Epithelial cell of esophagus (primary cell): ENCODE measurements around the gene CTU1.
A peak's percentile ranks its signal among the peaks of the same experiment; 100 is the strongest.

Experiments used
- DNase-seq: peaks from one replicate; pipeline ENCODE4 v3.0.0; 2010; ENCODE audit warnings: low read depth
- H3K4me3 ChIP-seq: 2 replicates; pipeline ENCODE4 v1.5.1; 2011; ENCODE audit warnings: mild to moderate bottlenecking, low read length, control low read depth
- CTCF ChIP-seq: IDR thresholded peaks from 2 replicates; pipeline ENCODE4 v1.5.1; 2011; ENCODE audit warnings: low read depth, mild to moderate bottlenecking, low read length, control low read depth, inconsistent platforms; ENCODE audit not compliant: insufficient read depth; ENCODE audit errors: missing control alignments

Gene CTU1

GRCh38 chr19:51108805-51109146 is 567 bp upstream of the CTU1 start:
- no peak for DNase-seq
- TF ChIP-seq CTCF, result peak; percentile 9
- H3K4me3 ChIP-seq, result peak overlapping the region; percentile 87

GRCh38 chr19:51107406-51108065 is 673 bp downstream of the CTU1 start:
- H3K4me3 ChIP-seq, result peak overlapping the region; percentile 87
- peak; percentile 36 for DNase-seq
- TF ChIP-seq CTCF, result no peak

GRCh38 chr19:51103926-51104341 is 4.3 kb downstream of the CTU1 start:
- H3K4me3 ChIP-seq, result no peak overlapping the region
- no peak for TF ChIP-seq CTCF
- DNase-seq, result no peak

GRCh38 chr19:51102991-51103390 is 5.2 kb downstream of the CTU1 start:
- DNase-seq, result no peak
- TF ChIP-seq CTCF, result no peak
- H3K4me3 ChIP-seq, result no peak overlapping the region

GRCh38 chr19:51101171-51101865 is 6.9 kb downstream of the CTU1 start:
- no peak for DNase-seq
- H3K4me3 ChIP-seq, result no peak overlapping the region
- TF ChIP-seq CTCF, result no peak

- no peak for TF ChIP-seq CTCF
- DNase-seq, result no peak
- no peak overlapping the region for H3K4me3 ChIP-seq
These were observed 7.6 kb downstream of the CTU1 start for GRCh38 chr19:51100601-51101000.

- TF ChIP-seq CTCF, result no peak
- H3K4me3 ChIP-seq, result no peak overlapping the region
- DNase-seq, result no peak
These were observed 9.2 kb downstream of the CTU1 start for GRCh38 chr19:51099047-51099382.
